ENCODE data around the gene PRKCQ.
"Not testable (repeated sequence)": the region's sequence is repeated elsewhere in the genome, so short reads cannot be mapped to it uniquely, and the experiment has no call there.

The PRKCQ gene

GRCh38 chr10:6439875-6440274 is 140.2 kb downstream of the PRKCQ start:
- not testable (repeated sequence) for H3K27me3 Mint-ChIP-seq; H3K27ac Mint-ChIP-seq; H3K4me3 Mint-ChIP-seq; DNase-seq; H3K36me3 Mint-ChIP-seq; H3K9me3 Mint-ChIP-seq; ATAC-seq (replicated peaks); H3K4me1 Mint-ChIP-seq

DNA sequence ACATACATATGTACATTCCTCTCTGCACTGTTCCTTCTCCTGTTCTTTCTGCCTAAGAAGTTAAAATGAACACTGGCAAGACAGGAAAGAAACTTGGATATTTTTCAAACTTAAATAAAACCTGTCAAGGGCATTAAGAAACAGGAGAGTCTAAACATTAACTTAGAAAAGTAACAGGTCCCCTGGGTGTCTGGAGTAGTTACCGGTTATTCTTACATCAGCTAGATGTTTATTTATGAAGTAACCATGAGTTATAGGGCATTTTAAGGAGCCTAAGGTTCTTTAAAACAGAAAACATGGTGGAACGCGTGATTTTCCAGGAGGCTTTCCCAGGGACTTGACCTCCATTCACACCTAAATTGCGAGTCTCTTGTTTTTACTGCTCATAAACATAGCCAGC is 148.2 kb downstream of the PRKCQ start:
- Mint-ChIP-seq H3K36me3 (no peaks in the 10 kb centered on the region), H3K9me3 (no peaks in the 10 kb centered on the region), H3K4me3 (no peak overlapping the region), H3K4me1 (no peaks in the 10 kb centered on the region), H3K27me3 (no peaks in the 10 kb centered on the region), H3K27ac (no peak overlapping the region)
- ATAC-seq (replicated peaks) (no peak), DNase-seq (no peak)

DNA sequence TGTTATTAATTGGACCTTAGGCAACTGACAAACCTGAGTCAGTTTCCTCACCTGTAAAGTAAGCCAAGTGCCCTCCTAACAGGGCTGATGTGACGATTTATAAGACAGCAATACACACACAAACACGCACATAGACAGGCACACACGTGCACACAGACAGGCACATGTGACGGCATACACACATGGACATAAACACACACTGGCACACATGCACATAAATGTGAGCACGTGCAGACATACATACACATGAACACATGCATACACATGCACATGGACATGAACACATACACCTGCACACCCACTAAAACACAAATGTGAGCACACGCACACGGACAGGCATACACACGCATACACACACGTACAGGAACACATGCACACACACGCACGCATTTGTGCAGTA is 148.9 kb downstream of the PRKCQ start:
- no peaks in the 10 kb centered on the region for H3K27me3 Mint-ChIP-seq

GRCh38 chr10:6430423-6430980 is 149.6 kb downstream of the PRKCQ start:
- Mint-ChIP-seq H3K4me1 (no peaks in the 10 kb centered on the region), H3K27me3 (no peaks in the 10 kb centered on the region), H3K4me3 (no peak overlapping the region), H3K9me3 (no peaks in the 10 kb centered on the region), H3K27ac (no peak overlapping the region), H3K36me3 (no peaks in the 10 kb centered on the region)
- ATAC-seq (replicated peaks) (no peak), DNase-seq (no peak)

More for the DNA sequence above, 148.9 kb downstream of the PRKCQ start:
- Mint-ChIP-seq H3K9me3 (no peaks in the 10 kb centered on the region), H3K4me3 (no peak overlapping the region), H3K27ac (no peak overlapping the region), H3K4me1 (no peaks in the 10 kb centered on the region), H3K36me3 (no peaks in the 10 kb centered on the region)
- ATAC-seq (replicated peaks) (no peak), DNase-seq (no peak)

- Mint-ChIP-seq H3K36me3 (no peaks in the 10 kb centered on the region), H3K27me3 (no peaks in the 10 kb centered on the region), H3K4me1 (no peaks in the 10 kb centered on the region), H3K4me3 (no peak overlapping the region), H3K9me3 (no peaks in the 10 kb centered on the region), H3K27ac (no peak overlapping the region)
- no peak for ATAC-seq (replicated peaks)
- no peak for DNase-seq
These were observed 152.6 kb downstream of the PRKCQ start for GRCh38 chr10:6427357-6427959.

DNA sequence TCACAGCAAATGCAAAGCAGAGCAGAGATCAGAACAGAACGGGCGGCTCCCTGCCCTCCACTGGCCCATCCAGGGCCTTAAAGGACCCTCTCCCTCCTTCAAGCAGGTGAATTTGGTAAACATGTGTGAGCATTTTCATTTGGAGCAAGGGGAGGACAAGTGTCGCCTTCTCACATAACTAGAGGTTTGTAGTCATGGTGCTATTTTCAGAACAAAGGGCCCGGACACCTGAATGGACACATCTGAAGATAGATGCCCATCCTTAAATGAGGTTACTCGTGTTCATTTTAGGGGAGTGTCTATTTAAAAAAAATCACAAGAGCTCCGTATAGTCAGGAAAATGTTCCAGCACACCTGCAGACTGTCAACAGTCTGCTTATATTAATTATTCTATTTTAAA is 153.8 kb downstream of the PRKCQ start:
- H3K4me1 Mint-ChIP-seq, result no peaks in the 10 kb centered on the region
- no peaks in the 10 kb centered on the region for H3K9me3 Mint-ChIP-seq
- no peak overlapping the region for H3K27ac Mint-ChIP-seq
- DNase-seq, result no peak
- no peak for ATAC-seq (replicated peaks)
- H3K4me3 Mint-ChIP-seq, result no peak overlapping the region
- no peaks in the 10 kb centered on the region for H3K27me3 Mint-ChIP-seq
- H3K36me3 Mint-ChIP-seq, result no peaks in the 10 kb centered on the region

GRCh38 chr10:6423413-6424170 is 156.5 kb downstream of the PRKCQ start:
- DNase-seq (no peak), ATAC-seq (replicated peaks) (no peak)
- Mint-ChIP-seq H3K4me1 (no peaks in the 10 kb centered on the region), H3K27ac (no peak overlapping the region), H3K36me3 (no peaks in the 10 kb centered on the region), H3K4me3 (no peak overlapping the region), H3K9me3 (no peaks in the 10 kb centered on the region), H3K27me3 (no peaks in the 10 kb centered on the region)

- DNase-seq (no peak), ATAC-seq (replicated peaks) (peak in 1 of 2 donors; percentile 25)
- Mint-ChIP-seq H3K4me1 (no peaks in the 10 kb centered on the region), H3K27ac (no peak overlapping the region), H3K4me3 (no peak overlapping the region), H3K36me3 (no peaks in the 10 kb centered on the region), H3K9me3 (no peaks in the 10 kb centered on the region), H3K27me3 (no peaks in the 10 kb centered on the region)
These were observed 157.1 kb downstream of the PRKCQ start for GRCh38 chr10:6423004-6423403.

GRCh38 chr10:6418613-6419216 is 161.4 kb downstream of the PRKCQ start:
- DNase-seq (no peak), ATAC-seq (replicated peaks) (no peak)
- Mint-ChIP-seq H3K4me3 (no peak overlapping the region), H3K27me3 (no peaks in the 10 kb centered on the region), H3K36me3 (no peaks in the 10 kb centered on the region), H3K27ac (no peak overlapping the region), H3K4me1 (no peaks in the 10 kb centered on the region), H3K9me3 (no peaks in the 10 kb centered on the region)

- no peak overlapping the region for H3K27ac Mint-ChIP-seq
- no peak overlapping the region for H3K4me3 Mint-ChIP-seq
- no peaks in the 10 kb centered on the region for H3K27me3 Mint-ChIP-seq
- no peaks in the 10 kb centered on the region for H3K9me3 Mint-ChIP-seq
- no peaks in the 10 kb centered on the region for H3K4me1 Mint-ChIP-seq
- no peaks in the 10 kb centered on the region for H3K36me3 Mint-ChIP-seq
- ATAC-seq (replicated peaks) (no peak), DNase-seq (no peak)
These were observed 161.9 kb downstream of the PRKCQ start for GRCh38 chr10:6418167-6418566.

DNA sequence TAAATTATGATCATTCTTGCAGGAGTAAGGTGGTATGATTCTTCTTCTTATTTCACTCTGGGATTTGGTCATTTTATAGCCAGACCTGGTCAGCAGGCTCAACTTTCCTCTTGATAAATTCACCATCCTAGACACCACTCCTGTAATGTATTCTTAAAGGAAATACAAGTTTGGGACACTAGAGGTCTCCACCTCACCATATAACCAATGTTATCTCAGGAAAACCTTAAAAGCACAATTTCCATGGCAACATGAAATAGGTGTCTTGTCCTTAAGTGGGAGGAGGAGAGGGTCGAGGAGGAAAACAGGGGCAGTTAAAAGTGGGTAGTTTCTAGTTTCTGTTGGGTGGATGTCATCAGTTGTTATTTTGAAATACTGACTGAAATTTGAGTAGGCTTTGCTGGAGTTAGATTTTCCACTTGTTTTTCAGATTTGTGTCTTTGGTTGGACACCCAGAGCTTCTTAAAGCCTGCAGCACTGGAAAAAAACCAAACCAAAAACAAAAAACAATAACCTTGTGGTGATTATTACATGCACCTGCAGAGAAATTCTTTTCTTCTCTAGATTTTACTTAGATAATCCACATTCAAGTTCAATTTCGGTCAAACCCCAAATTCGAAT is 163.1 kb downstream of the PRKCQ start:
- DNase-seq (no peak), ATAC-seq (replicated peaks) (peak; percentile 55 to 74)
- no peaks in the 10 kb centered on the region for H3K4me1 Mint-ChIP-seq
- no peaks in the 10 kb centered on the region for H3K9me3 Mint-ChIP-seq
- no peaks in the 10 kb centered on the region for H3K27me3 Mint-ChIP-seq
- H3K36me3 Mint-ChIP-seq, result no peaks in the 10 kb centered on the region
- no peak overlapping the region for H3K4me3 Mint-ChIP-seq
- H3K27ac Mint-ChIP-seq, result no peak overlapping the region

DNA sequence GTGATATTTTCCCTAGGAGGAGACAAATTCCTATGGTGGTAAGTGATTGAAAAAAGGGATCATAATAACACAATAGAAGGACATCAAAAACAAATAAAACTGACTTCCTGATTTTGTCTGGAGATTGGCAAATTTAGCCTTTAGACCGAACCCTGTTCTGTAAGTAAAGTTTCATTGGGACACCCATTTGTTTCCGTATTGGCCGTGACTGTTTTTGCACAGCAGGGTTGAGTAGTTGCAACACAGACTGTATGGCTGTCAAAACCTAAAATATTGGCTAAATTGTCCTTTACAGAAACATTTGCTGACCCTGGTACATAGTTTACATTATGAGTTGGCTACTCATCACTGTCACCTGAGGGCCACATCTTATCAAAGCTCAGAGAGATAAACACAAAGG is 168.6 kb downstream of the PRKCQ start:
- H3K36me3 Mint-ChIP-seq, result no peaks in the 10 kb centered on the region
- H3K27me3 Mint-ChIP-seq, result peaks cover 11 to 12% of the 10 kb centered on the region in 2 donors
- no peak overlapping the region for H3K4me3 Mint-ChIP-seq
- ATAC-seq (replicated peaks), result no peak
- H3K27ac Mint-ChIP-seq, result no peak overlapping the region
- peaks cover 4 to 6% of the 10 kb centered on the region in 2 donors for H3K4me1 Mint-ChIP-seq
- DNase-seq, result no peak
- no peaks in the 10 kb centered on the region for H3K9me3 Mint-ChIP-seq

GRCh38 chr10:6410830-6411229 is 169.2 kb downstream of the PRKCQ start:
- Mint-ChIP-seq H3K4me1 (peaks cover 4 to 6% of the 10 kb centered on the region in 2 donors), H3K27me3 (peaks cover 11 to 12% of the 10 kb centered on the region in 2 donors), H3K27ac (no peak overlapping the region), H3K4me3 (no peak overlapping the region), H3K9me3 (no peaks in the 10 kb centered on the region), H3K36me3 (no peaks in the 10 kb centered on the region)
- no peak for DNase-seq
- no peak for ATAC-seq (replicated peaks)

GRCh38 chr10:6409971-6410643 is 170.0 kb downstream of the PRKCQ start:
- Mint-ChIP-seq H3K27me3 (peaks cover 15 to 17% of the 10 kb centered on the region in 2 donors), H3K27ac (no peak overlapping the region), H3K4me3 (no peak overlapping the region), H3K9me3 (no peaks in the 10 kb centered on the region), H3K36me3 (no peaks in the 10 kb centered on the region), H3K4me1 (peaks cover 4 to 6% of the 10 kb centered on the region in 2 donors)
- no peak for ATAC-seq (replicated peaks)
- DNase-seq, result no peak

Measured in stimulated activated naive B cell treated with anti-CD40 and anti-IgM and Interleukin-4, amounts not matched to agents 10 μg/mL and 1 μg/mL and 100 μg/mL, for 72 hours (primary cell).